CD14-positive monocyte (primary cell): ENCODE data around the gene FOXO1. TPM values are rescaled to one million over a fixed set of nuclear protein-coding genes. Genes with fewer than 3 reads are reported as not detected.
A peak's percentile ranks its signal among the peaks of the same experiment; 100 is the strongest.

Experiments
- DNase-seq, 3 donors: peaks; one replicate each; pipeline ENCODE4 v3.0.0-alpha.2; 2011 to 2022
- H2AFZ ChIP-seq: 2 replicates; pipeline ENCODE4 v1.6.0; 2012; ENCODE audit warnings: mild to moderate bottlenecking, low read depth, low read length, inconsistent platforms; ENCODE audit not compliant: insufficient read depth, poor library complexity, severe bottlenecking
- H3K27ac ChIP-seq, 2 donors: 1 replicate in 1 of 2; 2 replicates in 1 of 2; pipeline ENCODE4 v1.5.1; 2012 to 2013; ENCODE audit warnings: low read length in 2 of 2, control low read depth in 1 of 2, inconsistent platforms in 1 of 2, low read depth in 1 of 2, mild to moderate bottlenecking in 1 of 2
- H3K27me3 ChIP-seq, 2 donors: one replicate each; pipeline versions ENCODE4 v1.6.0 to v1.6.1; 2011 to 2013; ENCODE audit warnings: low read length in 2 of 2; ENCODE audit not compliant: control insufficient read depth in 2 of 2, insufficient read depth in 2 of 2
- H3K36me3 ChIP-seq, 2 donors: replicated peaks in 1 of 2; 1 replicate in 1 of 2; 2 replicates in 1 of 2; pipeline versions ENCODE4 v1.5.1 to v1.6.1; 2012 to 2013; ENCODE audit warnings: low read length in 2 of 2, control low read depth in 1 of 2, inconsistent platforms in 1 of 2, mild to moderate bottlenecking in 1 of 2; ENCODE audit not compliant: insufficient read depth in 2 of 2, control insufficient read depth in 1 of 2
- H3K4me1 ChIP-seq, 2 donors: 1 replicate in 1 of 2; 2 replicates in 1 of 2; pipeline versions ENCODE4 v1.5.1 to v1.6.1; 2012 to 2013; ENCODE audit warnings: low read length in 2 of 2, control low read depth in 1 of 2, inconsistent platforms in 1 of 2, mild to moderate bottlenecking in 1 of 2, moderate library complexity in 1 of 2; ENCODE audit not compliant: insufficient read depth in 2 of 2, control insufficient read depth in 1 of 2
- H3K4me2 ChIP-seq: replicated peaks from 2 replicates; pipeline ENCODE3; 2012; ENCODE audit warnings: low read length, moderate library complexity, mild to moderate bottlenecking; ENCODE audit not compliant: poor library complexity, severe bottlenecking; ENCODE audit errors: extremely low read depth
- H3K4me3 ChIP-seq, 3 experiments: fragments of 200-600 bp in 1 of 3; sonication (generic) in 1 of 3; replicated peaks in 1 of 3; 1 replicate in 2 of 3; 2 replicates in 1 of 3; pipeline ENCODE4 v1.5.1; 2011 to 2013; ENCODE audit warnings: low read length in 3 of 3, mild to moderate bottlenecking in 3 of 3, control low read depth in 2 of 3, low read depth in 2 of 3, inconsistent platforms in 1 of 3, moderate library complexity in 1 of 3
- H3K79me2 ChIP-seq: 2 replicates; pipeline ENCODE4 v1.6.0; 2012; ENCODE audit warnings: mild to moderate bottlenecking, control low read depth, inconsistent platforms, low read length, moderate library complexity; ENCODE audit not compliant: insufficient read depth
- H3K9ac ChIP-seq: 2 replicates; pipeline ENCODE4 v1.6.0; 2017; ENCODE audit warnings: low read length, mild to moderate bottlenecking; ENCODE audit not compliant: insufficient read depth, poor library complexity, severe bottlenecking
- H3K9me3 ChIP-seq, 2 donors: replicated peaks in 1 of 2; 1 replicate in 1 of 2; 2 replicates in 1 of 2; pipeline versions ENCODE4 v1.5.1 to v1.6.1; 2012 to 2013; ENCODE audit warnings: low read length in 2 of 2, control low read depth in 1 of 2; ENCODE audit not compliant: control insufficient read depth in 1 of 2, insufficient read depth in 1 of 2
- H4K20me1 ChIP-seq: 2 replicates; pipeline ENCODE4 v1.6.0; 2012; ENCODE audit warnings: mild to moderate bottlenecking, low read length, control low read depth, moderate library complexity; ENCODE audit not compliant: insufficient read depth
- H3K27ac Mint-ChIP-seq, 7 donors: one replicate each; pipeline ENCODE4 v1.8.0; 2020; ENCODE audit warnings: mild to moderate bottlenecking in 7 of 7, mixed read lengths in 7 of 7, moderate library complexity in 6 of 7, inconsistent platforms in 2 of 7
- H3K27me3 Mint-ChIP-seq, 3 donors: one replicate each; pipeline ENCODE4 v1.8.0; 2021 to 2022; ENCODE audit warnings: low read depth in 3 of 3, mild to moderate bottlenecking in 3 of 3, mixed read lengths in 3 of 3, moderate library complexity in 3 of 3, inconsistent platforms in 1 of 3
- H3K36me3 Mint-ChIP-seq, 2 donors: one replicate each; pipeline ENCODE4 v1.8.0; 2020; ENCODE audit warnings: mixed read lengths in 2 of 2, inconsistent platforms in 1 of 2, mild to moderate bottlenecking in 1 of 2
- H3K4me1 Mint-ChIP-seq: one replicate; pipeline ENCODE4 v1.8.0; 2020; ENCODE audit warnings: mild to moderate bottlenecking, mixed read lengths
- H3K4me3 Mint-ChIP-seq, 2 donors: one replicate each; pipeline ENCODE4 v1.8.0; 2020; ENCODE audit warnings: mild to moderate bottlenecking in 2 of 2, mixed read lengths in 2 of 2, moderate library complexity in 1 of 2
- H3K9me3 Mint-ChIP-seq, 7 donors: one replicate each; pipeline ENCODE4 v1.8.0; 2020 to 2022; ENCODE audit warnings: mixed read lengths in 7 of 7, mild to moderate bottlenecking in 6 of 7, moderate library complexity in 6 of 7, inconsistent platforms in 2 of 7
- CTCF ChIP-seq: fragments of 200-600 bp; IDR thresholded peaks from one replicate; pipeline ENCODE4 v1.8.0; 2022; ENCODE audit warnings: antibody characterized with exemption, mild to moderate bottlenecking
- WGBS: methylation state at CpG from one replicate; pipeline ENCODE4 v1.1.5; 2013; ENCODE audit warnings: missing lambda C conversion rate; ENCODE audit not compliant: insufficient coverage; 5-methylcytosine and 5-hydroxymethylcytosine counted together
- intact Hi-C, 2 donors: fragments of 100-400 bp; cut with micrococcal nuclease; formaldehyde crosslinking; loops; one replicate each; pipeline versions ENCODE4 v1.15.0 to v1.15.1; 2023
- polyA plus RNA-seq, 3 donors: library from polyadenylated mRNA; depleted of rRNA in 1 of 3; unstranded in 2 of 3; stranded (reverse) in 1 of 3; fragments of 300-500 nt in 2 of 3; fragments of >200 nt in 1 of 3; fragmentation: Illumina TruSeq in 2 of 3; gene quantifications; 1 replicate in 2 of 3; 2 replicates in 1 of 3; pipeline ENCODE4 v1.2.3, GENCODE V29; 2012 to 2021

FOXO1 gene
- polyA plus RNA-seq, 3 donors: 3.1 to 11.3 (median 8.0) TPM

- no peaks in the 10 kb centered on the region for H3K79me2 ChIP-seq
- intact Hi-C loops: no loop called here
- H3K27ac ChIP-seq: no peak overlapping the region
- H3K9ac ChIP-seq: no peak overlapping the region
- H3K9me3 Mint-ChIP-seq: peaks cover 0 to 2% (median 0%) of the 10 kb centered on the region in 7 donors
- no peaks in the 10 kb centered on the region for H3K4me1 Mint-ChIP-seq
- 89% methylated on average over 4 of the region's 6 CpGs for WGBS
- no peak overlapping the region for H3K4me2 ChIP-seq
- H2AFZ ChIP-seq: no peak overlapping the region
- peaks cover 0 to 3% of the 10 kb centered on the region in 2 donors for H3K27me3 ChIP-seq
- no peak overlapping the region for H3K4me3 ChIP-seq
- TF ChIP-seq CTCF: no peak
- H3K27me3 Mint-ChIP-seq: no peaks in the 10 kb centered on the region
- H3K9me3 ChIP-seq: no peaks in the 10 kb centered on the region
- no peak for DNase-seq
- H3K4me3 Mint-ChIP-seq: no peak overlapping the region
- H4K20me1 ChIP-seq: peaks cover 30% of the 10 kb centered on the region
- no peaks in the 10 kb centered on the region for H3K36me3 ChIP-seq
- peak overlapping the region in 1 of 7 donors; percentile 30 for H3K27ac Mint-ChIP-seq
- H3K4me1 ChIP-seq: no peaks in the 10 kb centered on the region
- H3K36me3 Mint-ChIP-seq: peaks cover 3 to 7% of the 10 kb centered on the region in 2 donors
Measured at GRCh38 chr13:40552895-40553294, 113.5 kb downstream of the FOXO1 start.

- H3K79me2 ChIP-seq: no peaks in the 10 kb centered on the region
- Mint-ChIP-seq H3K27me3 (peaks cover 0 to 4% (median 3%) of the 10 kb centered on the region in 3 donors), H3K27ac (no peak overlapping the region), H3K4me3 (no peak overlapping the region), H3K9me3 (peaks cover 0 to 2% (median 0%) of the 10 kb centered on the region in 7 donors), H3K4me1 (no peaks in the 10 kb centered on the region), H3K36me3 (peaks cover 0 to 3% of the 10 kb centered on the region in 2 donors)
- no peak overlapping the region for H3K4me2 ChIP-seq
- no peak overlapping the region for H3K4me3 ChIP-seq
- H3K27me3 ChIP-seq: no peaks in the 10 kb centered on the region
- H2AFZ ChIP-seq: no peak overlapping the region
- H3K36me3 ChIP-seq: no peaks in the 10 kb centered on the region
- no peaks in the 10 kb centered on the region for H3K4me1 ChIP-seq
- TF ChIP-seq CTCF: no peak
- WGBS: no CpG with 5 or more reads among the region's 2 CpGs
- DNase-seq: no peak
- H4K20me1 ChIP-seq: peaks cover 12% of the 10 kb centered on the region
- H3K9me3 ChIP-seq: no peaks in the 10 kb centered on the region
- H3K27ac ChIP-seq: no peak overlapping the region
- H3K9ac ChIP-seq: no peak overlapping the region
- intact Hi-C loops: no loop called here
Measured at GRCh38 chr13:40550130-40550529, 116.3 kb downstream of the FOXO1 start.
